H1 (cell line): Measurements from ENCODE around the gene PIGT. TPM values are rescaled to one million over a fixed set of nuclear protein-coding genes. Genes with fewer than 3 reads are reported as not detected.
A peak's percentile ranks its signal among the peaks of the same experiment; 100 is the strongest.

Experiments used
- CTCF ChIA-PET: fragments of 300-600 bp; sonication (Branson Sonifier 250); formaldehyde crosslinking; loops from one replicate; lab custom pipeline; 2021; ENCODE audit not compliant: partially characterized antibody; lab: Charles Lee
- POLR2A ChIA-PET: fragments of 300-600 bp; sonication (Branson Sonifier 250); formaldehyde crosslinking; loops from one replicate; lab custom pipeline; 2021; ENCODE audit warnings: inconsistent platforms; ENCODE audit not compliant: partially characterized antibody; lab: Charles Lee
- DNase-seq, 2 experiments: peaks; one replicate each; pipeline versions ENCODE4 v3.0.0 to v3.0.0-alpha.2; 2010 to 2022; ENCODE audit warnings: low spot score in 2 of 2, low read depth in 1 of 2, mixed read lengths in 1 of 2
- FAIRE-seq: peaks from 2 replicates; lab custom pipeline; 2011; peaks lifted over from hg19 to GRCh38; lab: Jason Lieb, UNC
- H2AFZ ChIP-seq: 2 replicates; pipeline ENCODE4 v1.8.1; 2012; ENCODE audit warnings: low read length, inconsistent platforms
- H2AK5ac ChIP-seq: 2 replicates; pipeline ENCODE4 v1.6.1; 2013; ENCODE audit warnings: low read depth, low read length
- H2BK120ac ChIP-seq: replicated peaks from 2 replicates; pipeline ENCODE3; 2013; ENCODE audit warnings: low read depth, low read length, inconsistent platforms
- H2BK12ac ChIP-seq: 2 replicates; pipeline ENCODE4 v1.6.1; 2013; ENCODE audit warnings: low read depth, low read length
- H2BK15ac ChIP-seq: 2 replicates; pipeline ENCODE4 v1.6.1; 2013; ENCODE audit warnings: low read length
- H2BK20ac ChIP-seq: 2 replicates; pipeline ENCODE4 v1.6.1; 2013; ENCODE audit warnings: low read length
- H2BK5ac ChIP-seq: 2 replicates; pipeline ENCODE4 v1.6.1; 2013; ENCODE audit warnings: low read depth, low read length
- H3K14ac ChIP-seq: 2 replicates; pipeline ENCODE4 v1.6.1; 2013; ENCODE audit warnings: inconsistent platforms; ENCODE audit not compliant: insufficient read length
- H3K18ac ChIP-seq: 2 replicates; pipeline ENCODE4 v1.6.1; 2013; ENCODE audit warnings: low read length; ENCODE audit errors: extremely low read depth
- H3K23ac ChIP-seq: 2 replicates; pipeline ENCODE4 v1.6.1; 2013; ENCODE audit warnings: inconsistent platforms; ENCODE audit not compliant: insufficient read length
- H3K23me2 ChIP-seq: 2 replicates; pipeline ENCODE4 v1.6.1; 2013; ENCODE audit warnings: low read depth, low read length
- H3K27ac ChIP-seq: 2 replicates; pipeline ENCODE4 v1.6.1; 2011; ENCODE audit warnings: low read depth, low read length, inconsistent platforms
- H3K27me3 ChIP-seq, 4 experiments: replicated peaks in 1 of 4; 1 replicate in 1 of 4; 2 replicates in 3 of 4; pipeline versions ENCODE4 v1.6.1 to v1.8.1; 2011 to 2013; ENCODE audit warnings: low read length in 3 of 4, mild to moderate bottlenecking in 3 of 4, inconsistent platforms in 2 of 4, mixed read lengths in 2 of 4, moderate library complexity in 1 of 4; ENCODE audit not compliant: control insufficient read depth in 3 of 4, insufficient read depth in 3 of 4; ENCODE audit errors: extremely low read depth in 1 of 4
- H3K36me3 ChIP-seq, 4 experiments: 2 replicates each; pipeline versions ENCODE4 v1.6.1 to v1.8.1; 2011 to 2013; ENCODE audit warnings: mild to moderate bottlenecking in 4 of 4, low read length in 3 of 4, moderate library complexity in 2 of 4, control low read depth in 1 of 4, inconsistent platforms in 1 of 4; ENCODE audit not compliant: insufficient read depth in 4 of 4, control insufficient read depth in 2 of 4
- H3K4ac ChIP-seq: replicated peaks from 2 replicates; pipeline ENCODE3; 2013; ENCODE audit warnings: low read length, low read depth, mixed read lengths, inconsistent platforms; ENCODE audit not compliant: insufficient read length
- H3K4me1 ChIP-seq, 4 experiments: replicated peaks in 1 of 4; 1 replicate in 1 of 4; 2 replicates in 3 of 4; pipeline versions ENCODE4 v1.6.1 to v1.8.1; 2011 to 2013; ENCODE audit warnings: low read length in 3 of 4, inconsistent platforms in 2 of 4, mixed read lengths in 1 of 4; ENCODE audit not compliant: insufficient read depth in 4 of 4, control insufficient read depth in 3 of 4
- H3K4me2 ChIP-seq, 2 experiments: 2 replicates each; pipeline versions ENCODE4 v1.6.1 to v1.8.1; 2011 to 2013; ENCODE audit warnings: low read depth in 2 of 2, low read length in 2 of 2, control low read depth in 1 of 2, inconsistent platforms in 1 of 2, mild to moderate bottlenecking in 1 of 2; ENCODE audit not compliant: insufficient read depth in 1 of 2
- H3K4me3 ChIP-seq, 4 experiments: fragments of 200-600, 300-600 bp in 1 of 4; sonication (generic), shearing (Covaris generic), sonication (Bioruptor Twin) in 1 of 4; 2 replicates each; pipeline versions ENCODE4 v1.5.1 to v1.8.1; 2011 to 2016; ENCODE audit warnings: low read length in 4 of 4, low read depth in 3 of 4, control low read depth in 2 of 4, inconsistent platforms in 2 of 4, mild to moderate bottlenecking in 2 of 4, mixed read lengths in 1 of 4, moderate library complexity in 1 of 4; ENCODE audit not compliant: insufficient read depth in 2 of 4; ENCODE audit errors: extremely low read depth in 1 of 4
- H3K56ac ChIP-seq: replicated peaks from 2 replicates; pipeline ENCODE3; 2013; ENCODE audit warnings: low read depth, mild to moderate bottlenecking, mixed read lengths, low read length, inconsistent platforms; ENCODE audit not compliant: insufficient read length
- H3K79me1 ChIP-seq: 2 replicates; pipeline ENCODE4 v1.6.1; 2013; ENCODE audit warnings: low read depth, low read length, control low read depth
- H3K79me2 ChIP-seq, 2 experiments: 2 replicates each; pipeline versions ENCODE4 v1.6.1 to v1.8.1; 2012 to 2013; ENCODE audit warnings: low read length in 2 of 2, mild to moderate bottlenecking in 2 of 2, inconsistent platforms in 1 of 2; ENCODE audit not compliant: insufficient read depth in 2 of 2, control insufficient read depth in 1 of 2
- H3K9ac ChIP-seq, 4 experiments: replicated peaks in 1 of 4; 1 replicate in 1 of 4; 2 replicates in 3 of 4; pipeline versions ENCODE4 v1.6.1 to v1.8.1; 2011 to 2013; ENCODE audit warnings: low read depth in 3 of 4, low read length in 3 of 4, control low read depth in 2 of 4, mild to moderate bottlenecking in 2 of 4, moderate library complexity in 2 of 4, inconsistent platforms in 1 of 4; ENCODE audit errors: extremely low read depth in 1 of 4
- H3K9me3 ChIP-seq, 2 experiments: 2 replicates each; pipeline versions ENCODE4 v1.6.1 to v1.8.1; 2012 to 2013; ENCODE audit warnings: mild to moderate bottlenecking in 2 of 2, moderate library complexity in 2 of 2, control low read depth in 1 of 2, inconsistent platforms in 1 of 2, low read depth in 1 of 2, low read length in 1 of 2, mixed read lengths in 1 of 2; ENCODE audit not compliant: insufficient read depth in 2 of 2
- H4K20me1 ChIP-seq, 2 experiments: replicated peaks in 1 of 2; 2 replicates each; pipeline versions ENCODE3 to v1.8.1; 2011 to 2013; ENCODE audit warnings: inconsistent platforms in 2 of 2, low read length in 2 of 2, mild to moderate bottlenecking in 1 of 2; ENCODE audit not compliant: insufficient read depth in 2 of 2, control insufficient read depth in 1 of 2
- H4K5ac ChIP-seq: 2 replicates; pipeline ENCODE4 v1.6.1; 2013; ENCODE audit warnings: low read length, low read depth, mixed read lengths, inconsistent platforms; ENCODE audit not compliant: insufficient read length
- H4K8ac ChIP-seq: 2 replicates; pipeline ENCODE4 v1.8.0; 2013; ENCODE audit warnings: mild to moderate bottlenecking, moderate library complexity, low read length, inconsistent platforms; ENCODE audit not compliant: insufficient read depth; ENCODE audit errors: extremely low read depth
- H4K91ac ChIP-seq: replicated peaks from 2 replicates; pipeline ENCODE3; 2013; ENCODE audit warnings: low read length, mixed read lengths, inconsistent platforms; ENCODE audit not compliant: insufficient read length
- ASH2L ChIP-seq: fragments of 200-600, 300-600 bp; sonication (generic); IDR thresholded peaks from one replicate; pipeline ENCODE4 v1.7.1; 2017; ENCODE audit warnings: low read length
- CEBPB ChIP-seq: IDR thresholded peaks from 2 replicates; pipeline ENCODE4 v1.6.1; 2012; ENCODE audit warnings: low read depth, low read length
- PHF8 ChIP-seq: fragments of 200-600 bp; sonication (generic); conservative IDR thresholded peaks from 2 replicates; pipeline ENCODE4 v1.7.1; 2012; ENCODE audit warnings: low read depth, mild to moderate bottlenecking, inconsistent platforms, low read length, moderate library complexity
- SIX5 ChIP-seq: IDR thresholded peaks from 2 replicates; pipeline ENCODE4 v1.6.1; 2011; ENCODE audit warnings: mild to moderate bottlenecking, low read depth, low read length
- ZNF274 ChIP-seq: IDR thresholded peaks from 2 replicates; pipeline ENCODE4 v1.7.0; 2012; ENCODE audit warnings: low read length, borderline replicate concordance; ENCODE audit errors: extremely low read depth
- WGBS, 2 experiments: shearing (Covaris generic) in 1 of 2; methylation state at CpG; one replicate each; pipeline versions ENCODE4 v1.1.6 to v1.1.7; 2013 to 2015; ENCODE audit warnings: low lambda C conversion rate in 2 of 2, mixed read lengths in 2 of 2, inconsistent platforms in 1 of 2, low coverage in 1 of 2, missing lambda C conversion rate in 1 of 2; ENCODE audit not compliant: insufficient replicate concordance in 2 of 2, insufficient coverage in 1 of 2, insufficient read length in 1 of 2; ENCODE audit errors: extremely low coverage in 1 of 2, missing lambda C conversion rate in 1 of 2; 5-methylcytosine and 5-hydroxymethylcytosine counted together
- polyA plus RNA-seq, 7 experiments: library from polyadenylated mRNA; depleted of rRNA in 3 of 7; stranded (reverse) in 5 of 7; unstranded in 2 of 7; fragments of >200 nt in 5 of 7; fragments of 200-250 nt in 2 of 7; gene quantifications; 1 replicate in 5 of 7; 2 replicates in 1 of 7; 4 replicates in 1 of 7; pipeline versions ENCODE4 v1.2.1 to v1.2.3, GENCODE V29; 2011 to 2013; ENCODE audit warnings: missing spikeins in 2 of 7, mixed read lengths in 2 of 7
- total RNA-seq: library from RNA; stranded (reverse); fragmentation: NEBNext Ultra II Directional; extraction: Animal tissue kit (Norgen Biotek cat#: 25700); gene quantifications from 2 replicates; pipeline ENCODE4 v1.2.1, GENCODE V29; 2021
- TF ChIP-seq, protein P1 (sequence below), 3 experiments: IDR thresholded peaks; 1 replicate in 2 of 3; 2 replicates in 1 of 3; pipeline versions ENCODE4 v1.5.1 to v1.6.1; 2011; ENCODE audit warnings: low read length in 3 of 3, mild to moderate bottlenecking in 3 of 3, inconsistent platforms in 2 of 3, low read depth in 1 of 3, moderate library complexity in 1 of 3; ENCODE audit not compliant: insufficient read depth in 1 of 3; ENCODE audit errors: control extremely low read depth in 1 of 3
- TF ChIP-seq, protein P2 (sequence below): IDR thresholded peaks from 2 replicates; pipeline ENCODE4 v1.6.1; 2012; ENCODE audit warnings: inconsistent platforms
- TF ChIP-seq, protein P3 (sequence below): IDR thresholded peaks from 2 replicates; pipeline ENCODE4 v1.6.1; 2011; ENCODE audit warnings: low read length, improper control_type of control experiment

The PIGT gene
- total and polyA plus RNA-seq, 2 of the 8 experiments (the other 6 are each of a cell fraction or from before 2014, with no cell fraction given): 66.0 to 89.7 TPM

DNA sequence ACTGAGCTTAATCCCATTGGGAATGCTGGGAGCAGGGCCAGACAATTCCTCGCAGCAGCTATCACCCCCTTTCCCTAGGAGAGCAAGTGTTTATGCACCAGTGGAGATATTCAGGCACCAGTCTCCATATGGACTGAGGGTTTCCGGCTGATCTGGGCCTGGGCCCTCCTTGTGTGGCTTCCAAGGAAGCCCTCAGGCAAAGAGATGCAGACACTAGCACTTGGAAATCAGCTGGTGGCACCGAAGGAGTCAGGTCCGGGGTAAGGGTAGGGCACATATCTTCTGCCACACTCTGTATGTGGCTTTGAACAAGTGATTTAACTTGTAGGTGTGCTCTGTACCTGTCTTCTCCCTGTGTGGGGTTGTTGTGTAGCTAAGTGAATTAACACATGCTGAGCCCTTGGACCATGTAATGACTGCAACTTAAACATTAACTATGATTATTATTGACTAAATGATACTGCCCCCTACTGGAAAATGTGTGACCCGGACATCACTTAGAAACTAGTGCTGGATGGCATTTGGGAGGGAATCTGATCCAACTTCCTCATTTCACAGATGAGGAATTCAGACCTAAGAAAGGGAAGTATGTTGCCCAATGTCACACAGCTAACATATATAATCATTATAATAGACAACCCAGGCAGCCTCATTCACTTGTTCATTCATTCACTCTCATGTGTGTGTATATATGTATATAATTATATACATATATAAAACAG, 34.3 kb downstream of the PIGT start:
- H3K4me1 ChIP-seq: no peaks in the 10 kb centered on the region; a peak in 1 of 7 replicates
- no peak overlapping the region for H3K4ac ChIP-seq
- no peak overlapping the region for H2AFZ ChIP-seq
- no peak overlapping the region for H3K14ac ChIP-seq
- no peak for DNase-seq
- no peaks in the 10 kb centered on the region for H3K36me3 ChIP-seq
- H2AK5ac ChIP-seq: no peak overlapping the region
- no peaks in the 10 kb centered on the region for H3K79me2 ChIP-seq
- no peak overlapping the region for H3K4me3 ChIP-seq
- no peak overlapping the region for H3K9ac ChIP-seq
- no peak overlapping the region for H2BK12ac ChIP-seq
- no peak overlapping the region for H4K91ac ChIP-seq
- peak overlapping the region; percentile 96; the same call in 1 of the 2 replicates for H2BK15ac ChIP-seq
- no peak overlapping the region for H2BK20ac ChIP-seq
- H2BK5ac ChIP-seq: no peak overlapping the region
- no peaks in the 10 kb centered on the region for H3K9me3 ChIP-seq
- no peaks in the 10 kb centered on the region for H3K27me3 ChIP-seq
- ChIA-PET CTCF (interaction anchor here (0.6 to 16.4 kb wide), 50 partner anchors 12 to 637 kb away, joined by 3 to 317 read pairs (median 4); partner anchors contain the start of genes MATN4, RBPJL, SYS1 and WFDC2), POLR2A (interaction anchor here (0.9 to 1.7 kb wide), 5 partner anchors 11 to 342 kb away, joined by 3 to 5 read pairs (median 3); partner anchors contain the start of gene WFDC2)
- 68% methylated on average over 5 of the region's 5 CpGs; no CpG with 5 or more reads in 1 of the 2 experiments for WGBS, 2 experiments
- H2BK120ac ChIP-seq: no peak overlapping the region
- no peak for FAIRE-seq
- no peak overlapping the region for H4K5ac ChIP-seq
- H3K27ac ChIP-seq: no peak overlapping the region
- H3K79me1 ChIP-seq: no peaks in the 10 kb centered on the region
- no peak overlapping the region for H3K23ac ChIP-seq
- no peak overlapping the region for H3K18ac ChIP-seq
- no peaks in the 10 kb centered on the region for H3K23me2 ChIP-seq
- no peaks in the 10 kb centered on the region for H4K20me1 ChIP-seq
- no peak overlapping the region for H3K4me2 ChIP-seq
- no peak overlapping the region for H3K56ac ChIP-seq
- no peak overlapping the region for H4K8ac ChIP-seq
- TF ChIP-seq, protein P1, sequence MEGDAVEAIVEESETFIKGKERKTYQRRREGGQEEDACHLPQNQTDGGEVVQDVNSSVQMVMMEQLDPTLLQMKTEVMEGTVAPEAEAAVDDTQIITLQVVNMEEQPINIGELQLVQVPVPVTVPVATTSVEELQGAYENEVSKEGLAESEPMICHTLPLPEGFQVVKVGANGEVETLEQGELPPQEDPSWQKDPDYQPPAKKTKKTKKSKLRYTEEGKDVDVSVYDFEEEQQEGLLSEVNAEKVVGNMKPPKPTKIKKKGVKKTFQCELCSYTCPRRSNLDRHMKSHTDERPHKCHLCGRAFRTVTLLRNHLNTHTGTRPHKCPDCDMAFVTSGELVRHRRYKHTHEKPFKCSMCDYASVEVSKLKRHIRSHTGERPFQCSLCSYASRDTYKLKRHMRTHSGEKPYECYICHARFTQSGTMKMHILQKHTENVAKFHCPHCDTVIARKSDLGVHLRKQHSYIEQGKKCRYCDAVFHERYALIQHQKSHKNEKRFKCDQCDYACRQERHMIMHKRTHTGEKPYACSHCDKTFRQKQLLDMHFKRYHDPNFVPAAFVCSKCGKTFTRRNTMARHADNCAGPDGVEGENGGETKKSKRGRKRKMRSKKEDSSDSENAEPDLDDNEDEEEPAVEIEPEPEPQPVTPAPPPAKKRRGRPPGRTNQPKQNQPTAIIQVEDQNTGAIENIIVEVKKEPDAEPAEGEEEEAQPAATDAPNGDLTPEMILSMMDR (IDR thresholded peaks at IDR 0.05; ENCODE audit: control extremely low read depth in 1 of 3, insufficient read depth in 1 of 3, low read depth in 1 of 3, low read length in 3 of 3): peak in 2 of 3 experiments; percentile 56 to 73; a peak in 3 of 4 replicates
- TF ChIP-seq, protein P2, sequence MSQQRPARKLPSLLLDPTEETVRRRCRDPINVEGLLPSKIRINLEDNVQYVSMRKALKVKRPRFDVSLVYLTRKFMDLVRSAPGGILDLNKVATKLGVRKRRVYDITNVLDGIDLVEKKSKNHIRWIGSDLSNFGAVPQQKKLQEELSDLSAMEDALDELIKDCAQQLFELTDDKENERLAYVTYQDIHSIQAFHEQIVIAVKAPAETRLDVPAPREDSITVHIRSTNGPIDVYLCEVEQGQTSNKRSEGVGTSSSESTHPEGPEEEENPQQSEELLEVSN: 0 out of 2 replicates have a peak, but pooled peaks have one; percentile 28
- no peak for TF ChIP-seq ASH2L
- TF ChIP-seq ZNF274: no peak
- TF ChIP-seq SIX5: no peak
- no peak for TF ChIP-seq PHF8
- peak; percentile 59 for TF ChIP-seq CEBPB
- TF ChIP-seq, protein P3, sequence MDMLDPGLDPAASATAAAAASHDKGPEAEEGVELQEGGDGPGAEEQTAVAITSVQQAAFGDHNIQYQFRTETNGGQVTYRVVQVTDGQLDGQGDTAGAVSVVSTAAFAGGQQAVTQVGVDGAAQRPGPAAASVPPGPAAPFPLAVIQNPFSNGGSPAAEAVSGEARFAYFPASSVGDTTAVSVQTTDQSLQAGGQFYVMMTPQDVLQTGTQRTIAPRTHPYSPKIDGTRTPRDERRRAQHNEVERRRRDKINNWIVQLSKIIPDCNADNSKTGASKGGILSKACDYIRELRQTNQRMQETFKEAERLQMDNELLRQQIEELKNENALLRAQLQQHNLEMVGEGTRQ: no peak
